SK-N-SH (cell line): ENCODE data around the gene EGFL8. TPM values are rescaled to one million over a fixed set of nuclear protein-coding genes. Genes with fewer than 3 reads are reported as not detected.
"Not testable (repeated sequence)": the region's sequence is repeated elsewhere in the genome, so short reads cannot be mapped to it uniquely, and the experiment has no call there.

Experiments
- CTCF ChIA-PET: fragments of 300-600, 350-600 bp; formaldehyde crosslinking; extraction: SDS; loops from one replicate; lab custom pipeline; 2021; lab: Yijun Ruan, JAX
- POLR2A ChIA-PET: fragments of 350-600 bp; sonication (Branson Sonifier 250); formaldehyde crosslinking; extraction: SDS; loops from one replicate; lab custom pipeline; 2020; ENCODE audit warnings: antibody characterized with exemption, inconsistent platforms; lab: Yijun Ruan, JAX
- DNase-seq: peaks from one replicate; pipeline ENCODE4 v3.0.0; 2012
- H2AFZ ChIP-seq: fragments of 200-600 bp; sonication (generic); 2 replicates; pipeline ENCODE4 v1.8.1; 2016; ENCODE audit warnings: antibody characterized with exemption, mild to moderate bottlenecking, low read depth
- H3F3A ChIP-seq: fragments of 200-600 bp; sonication (generic); replicated peaks from 2 replicates; pipeline ENCODE3; 2016; ENCODE audit warnings: antibody characterized with exemption, mild to moderate bottlenecking; ENCODE audit not compliant: insufficient read depth
- H3K27ac ChIP-seq, 2 experiments: fragments of 200-500 bp in 1 of 2; fragments of 200-600 bp in 1 of 2; sonication (Bioruptor generic) in 1 of 2; sonication (generic), shearing (Covaris generic) in 1 of 2; 2 replicates each; pipeline versions ENCODE4 v1.5.1 to v1.6.1; 2014 to 2016; ENCODE audit warnings: low read depth in 2 of 2, inconsistent platforms in 1 of 2, low read length in 1 of 2, mild to moderate bottlenecking in 1 of 2, mixed read lengths in 1 of 2
- H3K27me3 ChIP-seq: fragments of 200-600 bp; sonication (generic), shearing (Covaris generic); 2 replicates; pipeline ENCODE4 v1.6.1; 2016; ENCODE audit warnings: mixed run types; ENCODE audit not compliant: insufficient read depth
- H3K36me3 ChIP-seq, 2 experiments: fragments of 200-500 bp in 1 of 2; fragments of 200-600 bp in 1 of 2; sonication (Bioruptor generic) in 1 of 2; sonication (generic) in 1 of 2; replicated peaks in 1 of 2; 2 replicates each; pipeline versions ENCODE3 to v1.5.1; 2014 to 2016; ENCODE audit warnings: low read length in 1 of 2, mild to moderate bottlenecking in 1 of 2; ENCODE audit not compliant: insufficient read depth in 2 of 2, control insufficient read depth in 1 of 2
- H3K4me1 ChIP-seq, 2 experiments: fragments of 200-500 bp in 1 of 2; fragments of 200-600 bp in 1 of 2; sonication (Bioruptor generic) in 1 of 2; sonication (generic), shearing (Covaris generic) in 1 of 2; 2 replicates each; pipeline versions ENCODE4 v1.5.1 to v1.6.1; 2014 to 2016; ENCODE audit warnings: low read depth in 1 of 2, low read length in 1 of 2, mixed run types in 1 of 2; ENCODE audit not compliant: insufficient read depth in 2 of 2, control insufficient read depth in 1 of 2
- H3K4me2 ChIP-seq: fragments of 200-600 bp; sonication (generic), shearing (Covaris generic); 2 replicates; pipeline ENCODE4 v1.6.1; 2017; ENCODE audit warnings: mixed run types
- H3K4me3 ChIP-seq, 2 experiments: fragments of 200-500 bp in 1 of 2; fragments of 200-600 bp in 1 of 2; sonication (Bioruptor generic) in 1 of 2; sonication (generic), shearing (Covaris generic) in 1 of 2; 2 replicates each; pipeline versions ENCODE4 v1.5.1 to v1.8.1; 2014 to 2016; ENCODE audit warnings: low read depth in 2 of 2, inconsistent platforms in 1 of 2, low read length in 1 of 2, mild to moderate bottlenecking in 1 of 2, mixed read lengths in 1 of 2, moderate library complexity in 1 of 2
- H3K79me2 ChIP-seq: fragments of 200-600 bp; sonication (generic); 2 replicates; pipeline ENCODE4 v1.8.1; 2017; ENCODE audit warnings: mild to moderate bottlenecking; ENCODE audit not compliant: insufficient read depth
- H3K9ac ChIP-seq: fragments of 200-600 bp; sonication (generic); 2 replicates; pipeline ENCODE4 v1.6.1; 2017; ENCODE audit warnings: mixed run types
- H3K9me2 ChIP-seq: fragments of 200-600 bp; sonication (generic); 2 replicates; pipeline ENCODE4 v1.6.1; 2017; ENCODE audit warnings: mixed run types
- H3K9me3 ChIP-seq: fragments of 200-600 bp; sonication (generic); 2 replicates; pipeline ENCODE4 v1.6.1; 2017; ENCODE audit warnings: mixed run types, mild to moderate bottlenecking, moderate library complexity
- H4K20me1 ChIP-seq: fragments of 200-600 bp; sonication (generic); 2 replicates; pipeline ENCODE4 v1.6.1; 2017; ENCODE audit warnings: mild to moderate bottlenecking, mixed run types; ENCODE audit not compliant: insufficient read depth
- EZH2phosphoT487 ChIP-seq: fragments of 200-600 bp; sonication (generic); IDR thresholded peaks from 2 replicates; pipeline ENCODE4 v1.6.1; 2017; ENCODE audit warnings: low read depth, mixed run types, mild to moderate bottlenecking, antibody characterized with exemption, moderate library complexity, borderline replicate concordance
- FOXM1 ChIP-seq: IDR thresholded peaks from 2 replicates; pipeline ENCODE4 v1.4.0; 2012; ENCODE audit warnings: low read depth, mild to moderate bottlenecking
- GABPA ChIP-seq: IDR thresholded peaks from 2 replicates; pipeline ENCODE4 v1.4.0; 2012; ENCODE audit warnings: low read depth, mild to moderate bottlenecking
- JUND ChIP-seq: IDR thresholded peaks from 2 replicates; pipeline ENCODE4 v1.4.0; 2012
- NRF1 ChIP-seq: IDR thresholded peaks from 2 replicates; pipeline ENCODE4 v1.6.1; 2012; ENCODE audit warnings: low read depth, mild to moderate bottlenecking, low read length
- RAD21 ChIP-seq: IDR thresholded peaks from 2 replicates; pipeline ENCODE4 v1.6.1; 2012; ENCODE audit warnings: mild to moderate bottlenecking, low read length
- SIN3A ChIP-seq: IDR thresholded peaks from 2 replicates; pipeline ENCODE4 v1.6.1; 2012; ENCODE audit warnings: low read depth, mild to moderate bottlenecking, low read length, moderate library complexity, borderline replicate concordance
- TAF1 ChIP-seq: IDR thresholded peaks from 2 replicates; pipeline ENCODE4 v1.6.1; 2012; ENCODE audit warnings: low read depth, mild to moderate bottlenecking, low read length, moderate library complexity, borderline replicate concordance
- TEAD4 ChIP-seq: IDR thresholded peaks from 2 replicates; pipeline ENCODE4 v1.4.0; 2012; ENCODE audit warnings: mild to moderate bottlenecking, borderline replicate concordance; ENCODE audit not compliant: insufficient read depth
- WGBS: methylation state at CpG from one replicate; pipeline ENCODE4 v1.1.6; 2017; ENCODE audit warnings: low lambda C conversion rate; 5-methylcytosine and 5-hydroxymethylcytosine counted together
- polyA plus RNA-seq, 3 experiments: library from polyadenylated mRNA; depleted of rRNA; stranded (reverse); fragments of >200 nt; gene quantifications; 2 replicates each; pipeline ENCODE4 v1.2.3, GENCODE V29; 2012
- TF ChIP-seq, protein P1 (sequence below): IDR thresholded peaks from 2 replicates; pipeline ENCODE4 v1.6.1; 2012; ENCODE audit warnings: mild to moderate bottlenecking, low read depth, low read length, moderate library complexity

Gene EGFL8
- polyA plus RNA-seq, 1 of the 3 experiments (the other 2 are of a cell fraction): 7.7 TPM

GRCh38 chr6:32192608-32193039 lies 28.2 kb downstream of the EGFL8 start, which contains the start of gene GPSM3:
Gene GPSM3 (minus strand): TSS chr6:32192643. CDS start chr6:32192513, 130 bp downstream.
- no peak for TF ChIP-seq TEAD4
- peak; percentile 35; the same call in 1 of the 2 replicates for TF ChIP-seq GABPA
- Histone ChIP-seq H3K4me3 (no peak within 1 kb of the TSS), H3K36me3 (peaks cover 1 to 2% of the 10 kb centered on the region in 2 experiments)

DNA sequence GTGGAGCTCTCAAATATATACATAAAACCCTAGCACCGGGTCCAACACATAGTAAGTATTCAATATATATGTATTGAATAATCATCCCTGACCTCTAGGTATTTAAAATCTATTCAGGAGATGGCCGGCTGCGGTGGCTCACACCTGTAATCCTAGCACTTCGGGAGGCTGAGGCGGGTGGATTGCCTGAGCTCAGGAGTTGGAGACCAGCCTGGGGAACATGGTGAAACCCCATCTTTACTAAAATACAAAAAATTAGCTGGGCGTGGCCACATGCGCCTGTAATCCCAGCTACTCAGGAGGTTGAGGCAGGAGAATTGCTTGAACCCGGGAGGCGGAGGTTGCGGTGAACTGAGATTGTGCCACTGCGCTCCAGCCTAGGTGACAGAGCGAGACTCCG lies 28.7 kb downstream of the EGFL8 start:
- H3K4me3 ChIP-seq, H3K9me3 ChIP-seq, H2AFZ ChIP-seq, POLR2A ChIA-PET, H3K4me2 ChIP-seq, DNase-seq, H3K9ac ChIP-seq, H3K9me2 ChIP-seq, H3K27ac ChIP-seq, H3K36me3 ChIP-seq, H3K27me3 ChIP-seq, H4K20me1 ChIP-seq: not testable (repeated sequence)
- Histone ChIP-seq H3K79me2 (peaks cover 16% of the 10 kb centered on the region), H3F3A (peaks cover 15% of the 10 kb centered on the region), H3K4me1 (peaks cover 6 to 34% of the 10 kb centered on the region in 2 experiments; a peak in 1 of 4 replicates)
- CTCF ChIA-PET: interaction anchor here (1.6 kb wide), 1 partner anchor 74 kb away, joined by 4 read pairs; no protein-coding TSS in a partner anchor
- WGBS: 85% methylated on average over 12 of the region's 13 CpGs

More at GRCh38 chr6:32192608-32193039, 28.2 kb downstream of the EGFL8 start, which contains the start of gene GPSM3:
- no peak for DNase-seq
- peak within 1 kb of the TSS in 1 of 2 experiments; percentile 29; a peak in 1 of 4 replicates for H3K27ac ChIP-seq
- H3K79me2 ChIP-seq: peaks cover 21% of the 10 kb centered on the region
- H3F3A ChIP-seq: peaks cover 15% of the 10 kb centered on the region
- no peaks in the 10 kb centered on the region for H4K20me1 ChIP-seq
- H3K4me1 ChIP-seq: peaks cover 6 to 34% of the 10 kb centered on the region in 2 experiments; a peak in 1 of 4 replicates
- WGBS: 83% methylated on average over 4 of the region's 5 CpGs
- CTCF ChIA-PET: interaction anchor here (1.6 kb wide), 1 partner anchor 74 kb away, joined by 4 read pairs; no protein-coding TSS in a partner anchor
- no peak within 1 kb of the TSS for H2AFZ ChIP-seq
- 0 out of 2 replicates have a peak within 1 kb of the TSS, but pooled peaks have one; percentile 10 for H3K4me2 ChIP-seq
- H3K9me2 ChIP-seq: no peaks in the 10 kb centered on the region
- H3K9me3 ChIP-seq: no peaks in the 10 kb centered on the region
- H3K27me3 ChIP-seq: no peaks in the 10 kb centered on the region
- POLR2A ChIA-PET: no interaction called here
- no peak within 1 kb of the TSS for H3K9ac ChIP-seq

- Histone ChIP-seq H3K27ac (peak overlapping the region in 1 of 2 experiments; percentile 100; a peak in 2 of 4 replicates), H3K9ac (no peak overlapping the region), H3K4me1 (peaks cover 6 to 26% of the 10 kb centered on the region in 2 experiments; a peak in 1 of 4 replicates), H3K4me3 (no peak overlapping the region), H4K20me1 (no peaks in the 10 kb centered on the region), H3K4me2 (peak overlapping the region; percentile 88), H2AFZ (no peak overlapping the region), H3K27me3 (no peaks in the 10 kb centered on the region), H3F3A (peaks cover 15% of the 10 kb centered on the region), H3K9me3 (no peaks in the 10 kb centered on the region), H3K79me2 (peaks cover 3% of the 10 kb centered on the region), H3K9me2 (no peaks in the 10 kb centered on the region), H3K36me3 (no peaks in the 10 kb centered on the region)
- 88% methylated on average over 4 of the region's 4 CpGs for whole genome bisulfite sequencing
- TF ChIP-seq NRF1 (no peak), TAF1 (no peak), SIN3A (no peak), EZH2phosphoT487 (no peak), JUND (no peak), FOXM1 (no peak), RAD21 (no peak), TEAD4 (no peak)
- TF ChIP-seq, protein P1, sequence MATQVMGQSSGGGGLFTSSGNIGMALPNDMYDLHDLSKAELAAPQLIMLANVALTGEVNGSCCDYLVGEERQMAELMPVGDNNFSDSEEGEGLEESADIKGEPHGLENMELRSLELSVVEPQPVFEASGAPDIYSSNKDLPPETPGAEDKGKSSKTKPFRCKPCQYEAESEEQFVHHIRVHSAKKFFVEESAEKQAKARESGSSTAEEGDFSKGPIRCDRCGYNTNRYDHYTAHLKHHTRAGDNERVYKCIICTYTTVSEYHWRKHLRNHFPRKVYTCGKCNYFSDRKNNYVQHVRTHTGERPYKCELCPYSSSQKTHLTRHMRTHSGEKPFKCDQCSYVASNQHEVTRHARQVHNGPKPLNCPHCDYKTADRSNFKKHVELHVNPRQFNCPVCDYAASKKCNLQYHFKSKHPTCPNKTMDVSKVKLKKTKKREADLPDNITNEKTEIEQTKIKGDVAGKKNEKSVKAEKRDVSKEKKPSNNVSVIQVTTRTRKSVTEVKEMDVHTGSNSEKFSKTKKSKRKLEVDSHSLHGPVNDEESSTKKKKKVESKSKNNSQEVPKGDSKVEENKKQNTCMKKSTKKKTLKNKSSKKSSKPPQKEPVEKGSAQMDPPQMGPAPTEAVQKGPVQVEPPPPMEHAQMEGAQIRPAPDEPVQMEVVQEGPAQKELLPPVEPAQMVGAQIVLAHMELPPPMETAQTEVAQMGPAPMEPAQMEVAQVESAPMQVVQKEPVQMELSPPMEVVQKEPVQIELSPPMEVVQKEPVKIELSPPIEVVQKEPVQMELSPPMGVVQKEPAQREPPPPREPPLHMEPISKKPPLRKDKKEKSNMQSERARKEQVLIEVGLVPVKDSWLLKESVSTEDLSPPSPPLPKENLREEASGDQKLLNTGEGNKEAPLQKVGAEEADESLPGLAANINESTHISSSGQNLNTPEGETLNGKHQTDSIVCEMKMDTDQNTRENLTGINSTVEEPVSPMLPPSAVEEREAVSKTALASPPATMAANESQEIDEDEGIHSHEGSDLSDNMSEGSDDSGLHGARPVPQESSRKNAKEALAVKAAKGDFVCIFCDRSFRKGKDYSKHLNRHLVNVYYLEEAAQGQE: no peak
- CTCF ChIA-PET: interaction anchor here (0.9 to 2.3 kb wide), 5 partner anchors 12 to 644 kb away, joined by 3 to 17 read pairs (median 5); partner anchors contain the start of genes ATF6B, FKBPL and TAP2
- DNase-seq: no peak
- POLR2A ChIA-PET: interaction anchor here (1.6 to 2.2 kb wide), 2 partner anchors 17 to 66 kb away, joined by 4 to 16 read pairs; partner anchors contain the start of gene ATF6B
These were observed 30.0 kb downstream of the EGFL8 start for GRCh38 chr6:32194388-32194787.
